Posterior cingulate gyrus (tissue), 11 donors: ENCODE data around the gene CAB39.
"Not testable (repeated sequence)": the region's sequence is repeated elsewhere in the genome, so short reads cannot be mapped to it uniquely, and the experiment has no call there.

Experiments
- DNase-seq, 10 donors: peaks; one replicate each; pipeline versions ENCODE4 v3.0.0 to v3.0.0-alpha.2; 2020 to 2021; ENCODE audit warnings: mixed read lengths in 3 of 10
- intact Hi-C: fragments of 100-400 bp; cut with DNase I; formaldehyde crosslinking; loops from one replicate; pipeline ENCODE4 v1.15.1; 2023

The CAB39 gene

DNA sequence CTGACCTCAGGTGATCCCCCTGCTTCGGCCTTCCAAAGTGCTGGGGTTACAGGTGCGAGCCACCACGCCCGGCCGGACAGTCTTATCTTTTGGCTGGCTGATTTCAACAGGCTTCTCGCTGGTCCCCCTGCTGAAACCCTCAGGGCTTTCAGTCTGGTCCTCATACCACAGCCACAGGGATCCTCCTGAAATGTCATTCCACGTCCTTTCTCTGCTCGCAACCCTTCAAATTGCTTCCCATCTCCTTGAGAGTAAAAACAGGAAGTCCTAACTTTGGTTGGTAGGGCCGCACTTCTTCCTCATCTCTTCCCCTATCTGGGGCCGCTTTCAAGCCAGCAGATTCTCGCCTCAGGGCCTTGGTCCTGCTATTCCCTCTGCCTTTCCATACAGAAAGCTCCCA is 1.4 kb upstream of the CAB39 start:
- intact Hi-C loops: loop anchor here (5.0 kb wide), 1 partner anchor 86 kb away; no protein-coding TSS in a partner anchor
- DNase-seq: no peak

DNA sequence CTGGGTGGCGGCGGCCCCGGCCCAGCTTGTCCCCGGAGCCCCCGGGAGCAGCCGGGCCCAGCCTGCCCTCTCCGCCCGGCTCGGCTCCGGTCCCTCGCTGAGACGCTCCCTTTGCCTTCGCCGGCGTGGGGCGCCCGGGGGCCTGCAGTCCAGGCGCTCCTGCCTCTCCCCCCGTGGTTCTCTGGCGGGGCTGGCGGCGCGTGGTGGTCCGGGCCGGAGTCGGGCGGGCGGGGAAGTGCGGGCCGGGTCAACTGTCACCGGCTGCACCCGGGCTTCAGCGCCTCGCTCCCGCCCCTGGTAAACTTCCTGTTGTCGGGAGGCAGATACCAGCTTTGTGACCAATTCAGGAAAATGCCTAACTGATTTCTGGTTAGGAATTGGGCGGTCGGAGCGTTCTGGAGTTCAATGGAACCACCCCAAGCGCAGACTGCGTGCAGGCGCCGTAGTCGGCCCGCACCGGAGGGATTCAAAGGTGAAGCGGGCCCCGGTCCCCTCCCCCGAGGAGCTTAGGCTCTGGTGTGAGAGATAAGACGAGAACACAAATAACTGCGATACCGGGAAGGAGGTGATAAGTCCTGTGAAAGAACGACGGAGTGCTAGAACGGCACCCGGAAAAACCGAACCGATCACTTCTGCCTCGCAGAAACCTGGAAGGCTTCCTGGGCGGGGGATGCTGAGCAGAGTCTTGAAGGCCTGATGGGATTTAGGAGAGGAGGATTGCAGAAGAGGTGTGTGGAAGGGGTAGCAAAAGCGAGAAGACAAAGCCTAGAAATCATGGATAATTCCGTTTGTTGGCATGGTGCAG is 891 bp downstream of the CAB39 start:
- intact Hi-C loops: loop anchor here (5.0 kb wide), 1 partner anchor 84 kb away; no protein-coding TSS in a partner anchor
- DNase-seq: peak in 5 of 10 donors; percentile 16 to 86 (median 20)

DNA sequence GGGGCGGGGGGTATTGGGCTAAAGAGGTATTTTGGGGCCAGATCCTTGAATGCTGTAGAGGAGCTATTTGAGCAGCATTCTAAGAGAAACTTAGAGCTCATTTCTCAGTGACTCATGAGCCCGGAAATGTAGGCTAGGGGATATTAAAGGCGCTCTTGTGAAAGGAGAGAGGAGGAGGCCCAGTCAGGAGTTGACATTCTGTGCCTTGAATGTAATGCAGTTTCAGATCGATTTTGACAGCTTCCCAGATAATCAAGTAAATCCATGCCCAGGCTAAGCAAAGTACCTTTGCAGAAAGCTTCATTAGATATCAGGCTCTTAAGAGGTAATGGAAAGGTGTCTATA is 1.5 kb downstream of the CAB39 start:
- no peak for DNase-seq
- intact Hi-C loops: loop anchor here (5.0 kb wide), 1 partner anchor 83 kb away; no protein-coding TSS in a partner anchor

DNA sequence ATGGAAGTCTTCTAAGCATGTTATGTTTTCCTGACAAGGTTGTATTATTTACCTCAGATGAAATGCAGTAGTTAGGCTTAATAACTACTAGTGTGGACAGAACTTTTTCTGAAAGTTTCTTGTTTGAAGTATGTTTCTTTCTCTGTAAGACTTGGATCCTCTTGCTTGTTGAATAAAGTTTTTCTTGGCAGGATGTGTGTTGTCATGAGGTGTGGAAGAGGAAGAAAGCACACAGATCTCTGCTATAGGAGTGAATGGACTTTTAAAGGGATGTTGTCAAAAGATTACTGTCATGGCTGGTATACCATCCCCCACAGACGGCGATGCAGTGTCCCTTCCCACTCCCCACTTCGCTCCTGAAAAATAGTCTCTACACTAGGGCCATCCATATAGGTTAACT is 2.6 kb downstream of the CAB39 start:
- intact Hi-C loops: no loop called here
- DNase-seq: no peak

DNA sequence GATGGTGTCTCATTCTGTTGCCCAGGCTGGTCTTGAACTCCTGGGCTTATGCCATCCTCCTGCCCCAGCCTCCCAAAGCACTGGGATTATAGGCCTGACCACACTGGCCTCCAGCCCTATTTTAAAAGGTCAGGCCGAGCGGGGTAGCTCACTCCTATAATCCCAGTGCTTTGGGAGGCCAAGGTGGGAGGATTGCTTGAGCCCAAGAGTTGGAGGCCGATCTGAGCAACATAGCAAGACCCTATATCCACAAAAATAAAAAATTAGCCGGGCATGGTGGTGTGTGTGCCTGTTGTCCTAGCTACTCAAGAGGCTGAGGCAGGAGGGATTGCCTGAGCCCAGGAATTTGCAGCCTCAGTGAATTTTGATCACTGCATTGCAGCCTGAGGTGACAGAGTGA is 3.9 kb downstream of the CAB39 start:
- intact Hi-C loops: no loop called here

DNA sequence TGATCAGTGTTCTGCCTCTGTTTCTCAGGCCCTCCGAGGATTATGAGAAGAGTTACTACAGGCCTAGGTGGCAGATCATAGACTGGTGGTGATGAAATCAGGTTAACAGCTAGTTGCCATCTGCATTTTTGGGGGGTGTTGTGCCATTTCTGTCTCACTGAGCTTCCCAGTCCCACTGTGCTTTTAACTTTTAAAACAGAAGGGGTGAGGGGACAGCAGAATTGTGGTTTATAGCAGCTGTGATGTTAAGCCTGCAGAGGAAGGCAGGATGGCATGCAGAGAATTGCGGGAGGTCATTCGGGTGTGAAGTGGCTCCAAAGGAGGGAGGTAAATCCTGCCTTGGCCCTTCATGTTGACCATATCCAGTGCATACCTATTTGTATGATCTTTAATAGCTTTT is 5.0 kb downstream of the CAB39 start:
- intact Hi-C loops: no loop called here
- DNase-seq: no peak

More for the DNA sequence above, 3.9 kb downstream of the CAB39 start:
- DNase-seq: no peak

DNA sequence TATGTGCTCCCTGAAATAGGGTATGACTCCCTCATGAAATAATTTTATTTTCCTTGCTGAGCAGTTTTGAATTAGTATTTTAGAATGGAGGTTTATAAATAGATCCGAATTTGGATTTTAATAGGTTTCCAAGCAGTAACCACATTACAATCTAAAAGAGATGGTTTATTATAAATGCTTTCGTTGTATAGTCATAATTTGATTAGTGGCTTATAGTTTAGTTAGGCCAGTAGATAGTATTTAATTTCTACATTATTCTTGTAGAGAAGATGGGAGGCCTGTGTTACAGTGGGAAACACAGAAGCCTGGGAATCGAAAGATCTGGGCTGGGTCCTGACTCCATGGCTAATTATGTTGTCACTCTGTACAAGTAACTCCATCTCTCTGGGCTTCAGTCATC is 6.7 kb downstream of the CAB39 start:
- no peak for DNase-seq
- intact Hi-C loops: no loop called here

DNA sequence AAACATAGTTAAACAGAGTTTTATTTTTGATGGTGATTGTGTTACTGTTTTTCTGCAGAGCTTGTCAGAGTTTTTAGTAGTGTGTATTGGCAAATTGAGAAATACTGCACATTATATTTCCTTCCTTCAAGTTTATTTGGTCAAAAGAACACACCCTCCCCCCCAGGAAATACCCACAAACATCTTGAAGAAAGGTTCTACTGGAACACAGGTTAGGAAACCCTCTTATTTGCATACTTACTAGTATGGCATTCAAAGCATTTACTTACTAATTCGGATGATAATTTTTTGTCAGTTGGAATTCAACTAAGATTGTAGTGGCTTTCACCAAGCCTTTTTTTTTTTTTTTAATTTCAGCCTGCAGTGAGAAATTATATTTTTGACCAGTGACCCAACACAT is 9.1 kb downstream of the CAB39 start:
- intact Hi-C loops: no loop called here
- no peak for DNase-seq

DNA sequence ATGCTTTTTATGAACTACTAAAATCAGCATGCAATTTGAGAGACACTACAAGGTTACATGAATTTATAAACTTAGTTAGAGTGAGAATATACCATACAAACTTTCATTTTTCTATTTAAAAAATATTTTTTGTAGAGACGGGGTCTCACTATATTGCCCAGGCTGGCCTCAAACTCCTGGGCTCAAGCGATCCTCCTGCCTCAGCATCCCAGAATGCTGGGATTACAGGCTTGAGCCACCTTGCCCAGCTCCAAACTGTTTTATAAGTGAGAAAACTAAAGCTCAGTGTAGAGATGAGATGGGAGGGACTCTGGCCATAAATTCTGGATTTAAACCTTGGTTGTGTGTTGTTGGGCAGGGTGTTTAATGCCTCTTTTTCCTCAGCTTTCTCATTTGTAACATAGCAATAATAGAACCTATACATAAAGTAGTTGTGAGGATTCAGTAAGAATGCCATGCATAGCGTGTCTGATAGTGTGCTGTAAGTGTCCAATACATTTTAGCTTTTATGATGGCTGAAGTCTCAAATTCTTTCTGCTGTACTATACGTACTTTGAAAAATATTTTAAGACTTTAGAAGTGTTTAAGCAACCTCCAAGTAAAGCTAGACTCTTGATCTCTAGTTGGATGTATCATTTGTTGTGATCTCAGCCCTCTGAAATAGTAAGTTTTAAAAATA is 9.7 kb downstream of the CAB39 start:
- no peak for DNase-seq
- intact Hi-C loops: no loop called here

DNA sequence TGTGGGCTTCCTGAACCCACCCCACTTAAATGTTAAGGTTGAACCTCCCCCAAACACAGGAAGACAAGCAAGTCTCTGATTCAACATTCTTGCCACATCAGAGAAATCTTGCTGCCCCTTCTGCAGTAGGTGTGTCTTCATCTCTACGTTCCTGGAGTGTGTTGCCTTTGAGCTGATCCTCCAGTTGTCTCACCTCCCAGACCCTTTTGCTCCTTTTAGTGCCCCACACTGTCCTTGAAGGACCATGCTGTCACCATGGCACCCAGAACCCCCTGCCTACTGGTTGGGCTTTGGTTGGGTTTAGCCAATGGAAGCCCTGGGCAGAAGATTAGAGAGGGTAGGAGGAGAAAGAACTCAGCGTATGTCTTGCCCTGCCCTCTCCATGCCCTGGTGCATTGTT is 10.7 kb downstream of the CAB39 start:
- no peak for DNase-seq
- intact Hi-C loops: no loop called here

DNA sequence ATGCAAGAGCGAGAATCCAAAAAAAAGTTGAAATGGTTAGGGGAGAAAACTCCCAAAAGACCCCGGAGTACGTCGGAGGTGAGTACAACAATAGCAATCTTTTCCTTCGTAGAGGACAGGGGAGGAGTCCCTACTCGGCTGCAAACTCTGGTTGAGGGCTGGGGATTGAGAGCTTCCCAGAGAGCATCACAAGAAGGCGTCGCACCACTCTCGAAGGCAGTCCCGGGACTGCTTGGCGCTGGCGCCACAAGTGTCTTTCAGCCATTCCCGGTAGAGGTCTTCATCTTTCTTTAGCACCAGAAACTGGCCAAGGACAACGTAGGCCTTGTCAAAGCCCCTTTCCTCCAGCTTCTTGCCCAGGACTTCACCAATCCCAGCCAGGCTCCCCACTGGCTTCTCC is 12.3 kb downstream of the CAB39 start:
- intact Hi-C loops, DNase-seq: not testable (repeated sequence)

DNA sequence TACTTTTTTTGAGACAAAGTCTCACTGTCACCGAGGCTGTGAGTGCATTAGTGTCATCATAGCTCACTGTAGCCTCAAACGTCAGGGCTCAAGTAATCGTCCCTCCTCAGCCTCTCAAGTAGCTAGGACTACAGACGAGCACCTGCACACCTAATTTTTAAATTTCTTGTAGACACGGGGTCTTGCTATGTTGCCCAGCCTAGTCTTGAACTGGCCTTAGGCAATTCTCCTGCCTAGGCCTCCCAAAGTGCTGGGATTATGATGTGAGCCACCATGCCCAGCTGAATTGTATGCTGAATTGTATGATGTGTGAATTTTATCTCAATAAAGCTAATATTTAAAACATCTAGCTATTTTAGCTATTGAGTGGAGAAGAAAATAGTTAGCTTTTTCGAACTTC is 18.9 kb downstream of the CAB39 start:
- no peak for DNase-seq
- intact Hi-C loops: no loop called here

DNA sequence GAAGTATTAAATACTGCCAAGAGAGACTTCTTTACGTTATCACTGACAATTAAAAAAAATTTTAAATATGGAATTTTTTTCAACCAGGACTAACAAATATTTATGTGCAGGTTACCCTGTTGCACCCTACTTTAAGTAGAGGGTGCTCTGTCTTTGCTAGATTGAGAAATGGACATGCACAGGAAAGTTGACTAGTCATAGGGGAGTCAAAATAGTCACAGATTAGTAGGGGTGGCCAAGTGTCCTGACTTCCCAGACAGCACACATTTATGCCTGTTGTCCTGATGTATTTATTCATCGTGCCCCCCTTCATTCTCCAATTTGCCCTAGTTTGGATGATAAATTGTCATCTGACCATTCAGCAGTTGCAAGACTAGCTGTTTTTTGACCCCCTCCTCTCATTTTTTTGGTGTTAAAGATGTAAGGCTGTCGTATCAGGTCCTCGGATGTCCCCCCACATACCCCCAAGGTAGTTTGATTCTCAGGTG is 20.3 kb downstream of the CAB39 start:
- intact Hi-C loops: no loop called here

DNA sequence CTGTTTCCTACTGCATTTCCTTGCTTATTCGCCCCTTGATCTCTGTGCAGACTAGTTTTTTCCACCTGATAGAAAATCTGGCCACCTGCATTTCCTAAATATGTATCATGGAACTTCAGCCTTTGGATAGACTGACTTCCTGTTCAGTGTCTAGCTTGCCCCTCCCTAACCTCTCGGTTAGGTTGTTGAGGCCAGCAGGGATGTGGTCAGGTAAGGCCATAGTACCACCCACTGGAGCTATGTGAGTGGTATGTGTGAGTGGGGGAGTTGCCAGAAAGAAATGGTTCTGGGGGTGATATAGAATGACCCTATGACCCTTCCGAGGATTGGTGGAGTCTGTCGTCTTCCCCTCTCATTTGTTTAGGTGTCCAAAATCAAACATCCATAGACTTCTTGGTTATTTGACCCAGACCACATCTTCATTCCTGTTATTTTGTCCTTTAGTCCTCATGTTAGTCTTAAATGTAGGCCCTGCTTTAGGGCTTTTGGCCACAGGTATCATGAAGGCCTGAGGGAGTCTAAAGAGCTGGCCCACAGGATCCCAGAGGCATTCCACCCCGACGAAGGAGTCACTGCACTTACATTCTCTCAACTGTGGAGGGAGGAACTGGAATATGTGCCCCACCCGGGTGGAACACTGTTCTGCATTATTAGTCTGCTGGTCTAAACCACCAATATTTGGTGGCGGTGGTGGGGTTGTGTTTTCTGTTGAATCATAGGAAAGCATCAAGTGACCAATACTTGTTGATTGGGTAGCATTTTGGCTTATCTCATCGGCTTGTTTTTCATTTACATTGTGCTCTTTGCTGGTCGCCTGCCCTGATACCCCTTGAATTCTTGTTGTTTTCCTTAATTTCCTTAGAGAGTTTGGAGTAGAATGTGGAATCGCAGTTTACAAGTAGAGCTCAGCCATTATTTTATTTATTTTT is 21.9 kb downstream of the CAB39 start:
- no peak for DNase-seq
- intact Hi-C loops: no loop called here

More for the DNA sequence above, 20.3 kb downstream of the CAB39 start:
- DNase-seq: no peak

DNA sequence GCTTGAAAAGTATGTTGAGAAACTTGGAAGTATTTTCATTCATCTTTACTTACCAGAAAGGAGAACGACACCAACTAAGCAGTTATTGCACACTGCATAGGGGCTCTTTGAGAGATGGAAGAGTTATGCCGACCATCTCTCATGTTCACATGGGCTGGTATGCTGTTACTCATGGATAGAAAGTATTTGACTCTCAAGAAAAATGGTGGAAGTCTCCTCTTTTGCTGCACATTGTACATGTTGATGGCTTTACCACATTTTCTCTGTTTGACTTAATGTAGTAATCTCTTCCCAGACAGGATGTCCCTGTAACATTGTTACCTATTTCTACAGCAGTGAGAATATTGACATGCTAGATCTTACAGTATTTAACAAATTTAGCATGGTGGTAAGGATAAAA is 23.2 kb downstream of the CAB39 start:
- DNase-seq: no peak
- intact Hi-C loops: no loop called here

DNA sequence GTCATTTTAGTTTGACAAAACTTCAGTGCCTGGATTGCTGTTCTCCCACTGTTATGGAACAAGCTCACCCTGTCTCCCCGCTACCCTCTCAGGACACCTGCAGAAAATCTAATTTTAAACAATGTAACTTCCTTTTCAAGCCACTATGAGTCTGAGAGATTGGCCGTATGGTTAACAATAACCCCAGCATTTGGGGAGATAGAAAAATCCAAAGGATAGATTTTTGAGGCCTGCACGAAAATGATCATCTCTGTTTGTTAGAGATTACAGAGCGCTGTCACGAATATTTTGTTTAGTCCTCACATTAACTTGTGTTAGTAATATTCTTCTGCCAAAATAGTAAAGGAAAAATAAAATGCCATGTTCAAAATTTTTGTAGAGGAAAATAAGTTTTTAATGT is 24.7 kb downstream of the CAB39 start:
- intact Hi-C loops: no loop called here
- DNase-seq: no peak

DNA sequence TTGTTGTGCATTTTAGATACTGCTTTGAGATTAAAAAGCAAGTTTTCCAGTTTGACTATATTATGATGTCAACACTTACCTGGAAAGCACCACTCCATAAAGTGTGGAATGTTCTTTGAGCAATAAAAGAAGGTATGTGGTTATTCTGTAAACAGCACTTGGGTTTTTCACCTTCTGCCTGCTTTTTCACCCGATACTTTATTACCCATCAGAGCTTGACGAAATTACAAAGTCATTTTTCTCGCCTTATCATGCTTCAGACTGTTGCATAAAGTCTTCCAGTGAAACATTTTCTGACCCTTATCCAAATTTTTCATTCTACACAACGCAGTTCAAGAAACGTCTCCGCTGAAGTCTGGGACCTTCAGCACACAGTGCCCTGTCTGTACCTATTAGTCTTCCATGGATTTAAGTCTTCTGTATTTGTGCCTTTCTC is 25.2 kb downstream of the CAB39 start:
- no peak for DNase-seq
- intact Hi-C loops: no loop called here

DNA sequence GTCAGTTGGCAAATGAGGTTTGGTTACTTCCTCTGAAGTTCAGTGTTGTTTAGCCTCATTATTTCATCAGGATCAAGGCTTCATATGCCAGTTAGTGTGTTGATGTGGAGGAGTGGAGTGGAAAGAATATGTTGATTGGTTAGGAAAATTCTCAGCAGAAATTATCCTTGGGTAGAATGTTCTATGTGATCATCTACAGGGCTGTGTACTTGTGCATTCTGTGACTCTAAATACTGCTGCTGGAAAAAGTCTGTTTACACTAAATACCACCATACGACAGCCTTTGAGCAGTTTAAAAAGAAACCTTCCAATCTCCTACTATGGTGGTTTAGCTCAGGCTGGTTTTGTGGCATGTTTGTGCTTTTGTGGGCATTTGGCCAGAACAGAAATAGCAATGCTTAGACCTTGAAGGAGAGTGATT is 25.8 kb downstream of the CAB39 start:
- DNase-seq: no peak
- intact Hi-C loops: no loop called here

DNA sequence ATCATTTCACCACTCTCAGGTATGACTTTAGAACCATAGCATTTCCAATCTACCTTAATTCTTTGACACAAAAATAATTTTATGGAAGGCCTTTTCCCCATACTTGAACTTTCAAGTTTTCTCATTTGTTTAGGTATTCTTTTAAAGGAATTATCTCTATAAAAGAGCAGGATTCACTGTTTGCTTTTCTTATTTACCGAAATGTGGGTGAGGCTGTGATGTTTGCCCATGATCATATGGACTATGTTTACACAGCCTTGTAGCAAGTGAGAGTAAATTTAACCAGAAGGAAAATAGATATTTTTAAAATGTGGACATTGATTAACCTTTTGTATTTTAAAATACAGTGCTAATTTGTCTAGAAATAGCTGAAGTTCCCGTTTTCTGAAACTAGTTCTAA is 26.3 kb downstream of the CAB39 start:
- intact Hi-C loops: no loop called here

DNA sequence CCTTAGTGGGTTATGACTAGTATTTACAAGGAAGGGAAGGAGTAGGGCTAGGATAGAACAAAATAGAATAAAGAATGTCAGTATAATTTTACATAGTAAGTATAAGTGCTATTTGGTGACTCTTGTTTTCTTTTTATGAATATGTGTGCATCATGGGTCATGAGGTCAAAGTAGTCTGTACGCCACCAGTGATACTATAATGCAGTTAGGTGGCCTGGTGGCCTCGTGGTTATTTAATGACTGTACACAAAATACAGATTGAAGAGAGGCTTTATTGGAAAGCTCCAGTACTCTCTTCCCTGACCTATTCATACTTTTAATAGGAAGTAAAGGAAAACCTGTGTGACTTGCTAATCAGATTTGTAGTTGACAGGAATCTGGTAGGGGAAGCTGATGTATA is 27.3 kb downstream of the CAB39 start:
- intact Hi-C loops: no loop called here

More for the DNA sequence above, 26.3 kb downstream of the CAB39 start:
- DNase-seq: no peak

DNA sequence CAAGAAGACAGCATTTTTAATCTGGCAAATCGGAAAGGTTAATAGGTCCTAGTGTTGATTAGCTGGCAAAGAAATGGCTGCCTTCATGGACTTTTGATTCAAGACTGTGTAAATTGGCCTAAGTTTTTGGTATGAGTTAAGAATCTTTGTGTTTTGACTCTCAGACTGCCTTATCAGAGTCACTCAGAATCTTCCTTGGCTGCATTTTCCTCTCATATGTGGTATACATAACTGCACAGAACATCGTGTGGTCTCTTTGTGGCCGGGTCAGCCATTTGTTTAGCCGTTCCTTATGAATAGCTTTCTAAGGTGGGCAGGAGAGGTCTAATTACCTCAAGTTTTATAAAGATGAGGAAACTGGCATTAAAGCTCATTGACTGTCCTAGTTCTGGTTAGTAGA is 30.1 kb downstream of the CAB39 start:
- DNase-seq: no peak
- intact Hi-C loops: no loop called here

More for the DNA sequence above, 27.3 kb downstream of the CAB39 start:
- DNase-seq: no peak
